ENCODE measurements around the gene GRM4. TPM values are rescaled to one million over a fixed set of nuclear protein-coding genes. Genes with fewer than 3 reads are reported as not detected.

GRM4 gene
- total RNA-seq, 1 donor from 2014 or later = not detected

GRCh38 chr6:34100788-34101187 lies 45.1 kb downstream of the GRM4 start:
- Histone ChIP-seq H3K9me3 (no peaks in the 10 kb centered on the region), H3K4me1 (no peaks in the 10 kb centered on the region), H3K27me3 (no peaks in the 10 kb centered on the region), H3K4me3 (no peak overlapping the region), H3K27ac (no peak overlapping the region), H3K36me3 (no peaks in the 10 kb centered on the region)
- intact Hi-C loops (cut with DNase I) = no loop called here
- DNase-seq (ENCODE audit: low spot score in 2 of 2) = no peak
- no peak for TF ChIP-seq CTCF (IDR thresholded peaks at IDR 0.05)

- Histone ChIP-seq H3K27ac (no peak overlapping the region), H3K27me3 (no peaks in the 10 kb centered on the region), H3K4me3 (no peak overlapping the region), H3K36me3 (no peaks in the 10 kb centered on the region), H3K4me1 (no peaks in the 10 kb centered on the region), H3K9me3 (no peaks in the 10 kb centered on the region)
- TF ChIP-seq CTCF (IDR thresholded peaks at IDR 0.05) = no peak
- no peak for DNase-seq (ENCODE audit: low spot score in 2 of 2)
- intact Hi-C loops (cut with DNase I) = no loop called here
Observed at GRCh38 chr6:34099878-34100277, 46.0 kb downstream of the GRM4 start.

- no peak for DNase-seq (ENCODE audit: low spot score in 2 of 2)
- H3K27ac ChIP-seq = no peak overlapping the region
- no peaks in the 10 kb centered on the region for H3K27me3 ChIP-seq
- H3K9me3 ChIP-seq = no peaks in the 10 kb centered on the region
- no peaks in the 10 kb centered on the region for H3K4me1 ChIP-seq
- intact Hi-C loops (cut with DNase I) = no loop called here
- TF ChIP-seq CTCF (IDR thresholded peaks at IDR 0.05) = no peak
- H3K4me3 ChIP-seq = no peak overlapping the region
- H3K36me3 ChIP-seq = no peaks in the 10 kb centered on the region
Observed at GRCh38 chr6:34098045-34098936, 47.6 kb downstream of the GRM4 start.

- Histone ChIP-seq H3K27me3 (no peaks in the 10 kb centered on the region), H3K9me3 (no peaks in the 10 kb centered on the region), H3K36me3 (no peaks in the 10 kb centered on the region), H3K4me1 (no peaks in the 10 kb centered on the region), H3K27ac (no peak overlapping the region), H3K4me3 (no peak overlapping the region)
- no peak for DNase-seq (ENCODE audit: low spot score in 2 of 2)
- intact Hi-C loops (cut with DNase I) = no loop called here
- no peak for TF ChIP-seq CTCF (IDR thresholded peaks at IDR 0.05)
Observed at GRCh38 chr6:34096814-34097213, 49.1 kb downstream of the GRM4 start.

- intact Hi-C loops (cut with DNase I) = no loop called here
- Histone ChIP-seq H3K36me3 (no peaks in the 10 kb centered on the region), H3K9me3 (no peaks in the 10 kb centered on the region), H3K27ac (no peak overlapping the region), H3K4me3 (no peak overlapping the region), H3K27me3 (no peaks in the 10 kb centered on the region), H3K4me1 (no peaks in the 10 kb centered on the region)
- no peak for DNase-seq (ENCODE audit: low spot score in 2 of 2)
- no peak for TF ChIP-seq CTCF (IDR thresholded peaks at IDR 0.05)
Observed at GRCh38 chr6:34096193-34096592, 49.7 kb downstream of the GRM4 start.
